ENCODE measurements around the gene INSYN1.

The INSYN1 gene

DNA sequence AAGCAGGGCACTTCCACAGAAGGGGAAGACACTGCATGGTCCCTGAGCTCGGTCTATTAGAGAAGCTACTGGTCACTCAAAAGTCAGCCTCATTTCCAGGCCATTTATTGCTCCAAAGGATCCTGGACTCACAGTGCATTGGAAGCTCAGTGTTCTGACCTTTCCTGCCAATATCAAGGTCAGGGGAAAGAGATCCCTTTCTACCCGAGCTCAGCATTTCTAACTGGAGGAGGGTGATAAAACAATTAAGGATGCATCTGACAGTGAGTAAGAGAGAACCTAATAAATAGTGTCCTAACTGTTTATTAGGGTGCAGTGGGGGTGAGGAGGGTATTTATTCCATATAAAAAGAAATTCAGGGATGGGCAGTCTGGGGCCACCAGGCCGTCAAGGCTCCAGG is 26.8 kb upstream of the INSYN1 start:
- no peak for DNase-seq

DNA sequence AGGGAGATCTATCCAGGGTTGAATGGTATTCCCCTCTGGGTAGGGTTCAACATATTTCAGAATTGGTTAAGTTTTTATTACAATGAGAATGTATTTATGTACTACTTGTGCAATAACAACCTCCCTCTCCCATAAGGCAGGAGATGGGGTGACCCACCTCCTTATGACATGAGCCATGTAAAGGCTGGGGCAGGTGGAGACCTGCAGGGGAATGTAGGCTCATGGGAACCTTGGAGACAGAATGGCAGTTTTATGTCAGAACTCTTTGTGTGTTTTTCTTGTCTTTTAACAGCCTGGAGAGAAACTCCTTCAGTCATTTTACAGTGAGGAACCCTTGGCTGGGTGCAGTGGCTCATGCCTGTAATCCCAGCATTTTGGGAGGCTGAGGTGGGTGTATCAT is 24.6 kb upstream of the INSYN1 start:
- DNase-seq: no peak

DNA sequence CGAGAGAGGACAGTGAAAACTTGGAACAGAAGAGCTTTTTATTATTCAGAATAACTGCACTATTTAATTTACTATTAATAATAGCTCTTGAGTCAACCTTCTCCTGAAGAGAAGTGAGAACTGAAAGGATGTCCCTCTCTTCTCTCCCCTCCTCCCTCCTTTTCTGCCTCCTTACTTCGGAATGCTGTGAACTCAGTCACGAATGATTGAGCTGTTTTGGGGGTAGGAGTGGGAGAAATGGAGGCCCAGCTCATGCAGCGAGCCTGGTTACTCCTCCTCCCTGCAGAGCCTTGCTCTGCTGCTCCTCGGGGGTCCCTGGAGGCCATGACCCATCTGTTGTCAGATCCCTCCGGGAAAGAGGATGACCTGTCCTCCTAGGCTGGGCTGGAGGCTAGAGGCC is 20.3 kb upstream of the INSYN1 start:
- no peak for DNase-seq

- no peak for DNase-seq
Measured at GRCh38 chr15:73771385-73772045, 18.4 kb upstream of the INSYN1 start.

DNA sequence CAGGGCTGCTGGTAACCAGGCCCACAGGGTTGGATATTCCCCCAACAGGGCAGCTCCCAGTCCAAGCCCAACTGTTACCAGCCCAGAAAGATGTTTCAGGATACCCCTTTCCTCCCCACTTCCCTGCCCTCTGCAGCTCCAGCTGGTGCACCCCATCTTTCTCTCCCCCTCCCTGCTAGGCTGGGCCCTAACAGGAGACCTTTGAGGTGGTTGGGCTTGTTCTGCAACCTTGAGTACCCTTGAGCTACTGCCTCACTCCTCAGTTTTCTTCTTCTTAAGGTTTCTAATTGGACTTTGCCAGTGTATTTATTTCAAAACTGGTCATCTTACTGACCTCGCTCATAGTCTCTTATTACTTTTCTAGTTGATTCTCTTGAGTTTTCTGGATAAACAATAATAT is 16.9 kb upstream of the INSYN1 start:
- no peak for DNase-seq

DNA sequence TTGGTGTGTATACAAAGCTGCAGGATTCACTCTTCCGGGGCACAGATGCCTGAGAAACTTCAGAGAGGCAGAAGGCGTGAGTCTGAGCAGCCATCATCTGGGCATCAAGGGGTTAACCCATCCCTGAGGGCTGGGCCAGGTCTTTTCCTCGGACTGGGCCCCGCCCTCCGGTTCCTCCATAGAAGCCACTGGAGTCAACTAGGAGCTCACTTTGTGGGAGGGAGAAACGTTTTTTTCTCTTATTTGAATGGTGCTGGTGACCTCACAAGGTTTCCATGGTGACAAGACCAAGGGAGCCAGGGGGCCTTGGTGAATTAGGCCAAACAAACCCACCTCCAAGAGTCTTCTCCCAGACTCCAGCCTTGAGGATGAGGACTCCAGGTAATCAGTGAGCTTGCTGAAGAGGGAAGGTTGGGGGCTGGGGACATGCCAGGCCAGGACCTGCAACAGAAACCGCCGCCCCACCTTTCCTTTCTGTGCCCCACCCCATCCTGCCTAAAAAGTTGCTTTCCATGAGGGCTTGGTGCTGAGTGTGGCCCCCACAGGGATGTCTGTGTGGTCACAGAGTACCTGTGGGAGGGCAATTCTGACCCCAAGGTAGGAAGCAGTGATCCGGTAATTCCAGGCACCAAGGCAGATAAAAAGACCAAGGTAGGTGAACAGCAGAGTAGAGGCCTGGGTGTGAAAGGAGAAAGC is 14.8 kb upstream of the INSYN1 start:
- no peak for DNase-seq

DNA sequence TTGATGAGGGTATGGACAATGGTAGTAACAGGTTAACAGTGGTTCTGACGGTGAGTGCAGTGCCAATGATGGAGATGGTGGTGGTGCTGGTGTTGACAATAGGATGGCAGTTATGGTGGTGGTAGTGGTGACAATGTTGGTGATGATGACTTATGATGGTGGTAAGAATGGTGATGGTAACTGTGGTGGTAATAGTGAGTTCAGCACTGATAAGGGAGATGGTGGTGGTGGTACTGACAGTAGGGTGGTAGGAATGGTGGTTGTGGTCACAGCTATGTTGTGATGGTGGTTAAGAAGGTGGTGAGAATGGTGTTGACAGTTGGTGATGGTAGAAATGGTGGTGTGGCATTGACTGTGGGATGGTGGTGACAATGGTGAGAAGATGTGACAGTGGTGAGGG is 13.4 kb upstream of the INSYN1 start:
- no peak for DNase-seq

DNA sequence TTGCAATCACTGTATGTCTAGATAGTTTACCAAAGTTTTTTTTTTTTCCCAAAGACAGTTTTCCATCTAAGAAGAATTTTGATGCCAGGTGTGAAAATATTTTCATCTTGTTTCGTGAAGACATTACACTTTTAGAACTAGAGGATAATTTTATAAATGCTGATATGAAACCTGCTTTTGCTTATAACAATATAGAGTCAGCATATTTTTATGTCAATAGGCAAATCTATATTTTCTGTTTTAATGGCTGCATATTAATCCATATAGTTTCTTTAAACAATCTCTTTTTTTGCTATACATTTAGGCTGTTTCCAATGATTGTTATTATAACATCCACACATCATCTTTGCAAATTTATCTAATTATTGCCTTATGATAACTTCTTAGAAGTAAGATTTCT is 12.6 kb upstream of the INSYN1 start:
- no peak for DNase-seq

GRCh38 chr15:73763931-73764330 is 10.8 kb upstream of the INSYN1 start:
- DNase-seq: no peak

- no peak for DNase-seq
Measured at GRCh38 chr15:73760330-73761329, 7.5 kb upstream of the INSYN1 start.

- DNase-seq: no peak
Measured at GRCh38 chr15:73758461-73758860, 5.3 kb upstream of the INSYN1 start.

DNA sequence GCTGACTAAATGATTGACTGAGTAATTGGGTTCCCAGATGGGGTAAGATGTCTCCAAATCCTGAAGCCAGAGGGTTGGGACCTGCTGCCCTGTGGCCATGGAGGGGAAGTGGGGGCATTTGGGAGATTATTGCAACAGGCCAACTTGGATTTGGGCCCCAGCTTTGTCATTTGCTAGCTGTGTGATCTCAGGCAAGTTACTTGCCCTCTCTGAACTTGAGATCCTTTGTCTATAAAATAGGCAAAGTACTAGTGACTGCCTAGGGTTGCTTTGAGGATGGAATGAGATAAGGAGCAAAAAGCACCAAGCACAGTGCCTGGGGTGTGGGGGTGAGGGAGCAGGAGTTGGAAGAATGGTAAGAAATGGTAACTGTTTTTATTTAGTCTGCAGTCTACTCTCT is 4.4 kb upstream of the INSYN1 start:
- no peak for DNase-seq

GRCh38 chr15:73756947-73757513 is 3.9 kb upstream of the INSYN1 start:
- no peak for DNase-seq

DNA sequence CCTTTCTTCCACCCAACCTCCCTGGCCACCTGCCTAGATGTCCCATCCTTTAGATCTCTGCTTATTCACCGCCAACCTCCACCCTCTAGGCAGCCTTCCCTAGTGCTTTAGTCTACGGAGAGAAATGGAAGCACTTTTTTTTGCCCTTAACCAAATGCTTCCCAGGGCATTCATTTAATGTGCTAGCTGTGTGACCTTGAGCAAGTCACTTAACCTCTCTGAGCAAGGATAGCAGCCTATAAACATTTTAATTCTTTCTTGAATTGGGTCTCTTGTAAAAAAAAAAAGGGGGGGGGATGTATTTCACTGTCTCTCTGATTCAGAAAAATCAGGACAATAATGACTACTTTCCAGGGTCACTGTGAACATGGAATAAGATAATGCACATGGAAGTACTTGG is 3.2 kb upstream of the INSYN1 start:
- DNase-seq: no peak

GRCh38 chr15:73755946-73756345 is 2.8 kb upstream of the INSYN1 start:
- DNase-seq: no peak

DNA sequence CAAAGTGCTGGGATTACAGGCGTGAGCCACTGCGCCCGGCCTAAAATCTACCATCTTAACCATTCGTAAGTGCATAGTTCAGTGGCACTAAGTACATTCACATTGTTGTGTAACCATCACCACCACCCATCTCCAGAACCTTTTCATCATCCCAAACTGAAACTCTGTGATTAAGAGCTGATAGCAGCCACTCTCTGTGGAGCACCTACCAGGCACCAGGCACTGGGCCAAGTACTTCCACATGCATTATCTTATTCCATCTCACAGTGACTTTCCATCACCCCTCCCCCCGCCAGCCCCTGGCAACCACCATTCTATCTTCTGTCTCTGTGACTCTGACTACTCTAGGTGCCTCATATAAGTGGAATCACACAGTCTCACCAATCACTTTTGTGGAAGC is 2.3 kb upstream of the INSYN1 start:
- DNase-seq: no peak

DNA sequence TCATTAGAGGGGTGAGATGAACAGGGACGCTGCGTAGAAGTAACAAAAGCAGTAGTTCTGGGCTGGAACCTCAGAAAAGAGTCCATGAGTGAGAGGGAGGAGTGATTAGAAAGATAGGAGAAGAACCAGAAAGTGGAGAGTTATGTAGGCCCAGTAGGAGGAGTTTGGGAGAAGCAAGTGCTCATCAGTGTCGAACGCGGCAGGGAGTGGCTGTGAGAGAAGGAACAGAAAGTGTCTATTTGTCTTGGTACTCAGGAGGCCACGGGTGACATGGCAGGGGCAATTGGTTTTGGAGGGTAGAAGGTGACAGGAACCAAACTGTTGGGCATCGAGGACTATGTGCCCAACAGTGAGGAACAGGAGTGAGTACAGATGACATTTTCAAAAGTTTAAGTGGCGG is 1.3 kb upstream of the INSYN1 start:
- DNase-seq: no peak

GRCh38 chr15:73752806-73753193 is 351 bp downstream of the INSYN1 start:
- no peak for DNase-seq

- peak; percentile 75 for DNase-seq
Measured at GRCh38 chr15:73751899-73752805, 999 bp downstream of the INSYN1 start.

DNA sequence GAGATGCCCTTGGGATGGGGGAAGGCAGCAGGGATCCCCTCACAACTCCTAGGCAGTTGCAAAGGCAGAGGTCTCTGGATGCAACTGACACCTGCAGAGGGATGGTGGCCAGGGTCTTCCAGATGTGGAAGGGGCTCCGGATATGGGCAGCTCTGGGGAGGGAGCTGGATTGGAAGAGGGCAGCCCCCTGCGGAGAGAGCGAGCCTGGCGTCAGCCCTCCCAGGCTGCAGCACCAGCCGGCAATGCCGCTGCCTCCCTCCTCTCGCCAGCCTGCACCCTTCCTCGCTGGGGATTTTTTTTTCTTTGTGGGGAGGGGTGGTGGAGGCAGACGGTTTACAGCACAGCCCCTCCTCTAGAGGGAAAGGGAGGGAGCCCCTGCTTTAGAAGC is 1.6 kb downstream of the INSYN1 start:
- DNase-seq: no peak

DNA sequence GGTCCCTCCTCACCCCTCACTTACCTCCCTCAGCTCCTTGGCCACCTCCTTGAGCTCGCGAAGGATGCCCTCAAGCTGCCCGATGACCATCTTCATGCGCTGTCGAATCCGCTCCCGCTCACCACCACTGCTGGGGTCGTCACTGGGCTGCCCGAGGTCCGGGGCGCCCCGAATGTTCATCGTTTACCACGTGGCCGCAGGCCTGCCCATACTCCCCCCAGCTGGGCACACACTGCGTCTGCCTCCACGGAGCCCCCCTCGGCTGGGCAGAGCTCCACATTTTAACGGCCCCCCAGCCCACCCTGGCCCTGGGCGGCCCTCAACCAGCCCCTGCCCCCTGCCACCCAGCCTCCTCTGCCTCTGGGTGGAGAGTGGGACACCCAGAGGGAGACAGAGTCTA is 2.2 kb downstream of the INSYN1 start:
- DNase-seq: no peak

GRCh38 chr15:73750438-73750837 is 2.7 kb downstream of the INSYN1 start:
- no peak for DNase-seq

Measured in right kidney (tissue), 1 donor.